ENCODE data around the gene STIM2.
A peak's percentile ranks its signal among the peaks of the same experiment; 100 is the strongest.

Gene STIM2

GRCh38 chr4:27048429-27049238 is 188.0 kb downstream of the STIM2 start:
- peak; percentile 10 for DNase-seq

GRCh38 chr4:27049239-27049829 is 188.7 kb downstream of the STIM2 start:
- DNase-seq, result no peak

- no peak for DNase-seq
Observed at GRCh38 chr4:27050731-27051130, 190.1 kb downstream of the STIM2 start.

- DNase-seq, result no peak
Observed at GRCh38 chr4:27055221-27055760, 194.7 kb downstream of the STIM2 start.

GRCh38 chr4:27056281-27056680 is 195.6 kb downstream of the STIM2 start:
- no peak for DNase-seq

- no peak for DNase-seq
Observed at GRCh38 chr4:27057053-27057452, 196.4 kb downstream of the STIM2 start.

GRCh38 chr4:27057662-27058061 is 197.0 kb downstream of the STIM2 start:
- no peak for DNase-seq

GRCh38 chr4:27058819-27059406 is 198.3 kb downstream of the STIM2 start:
- no peak for DNase-seq

GRCh38 chr4:27059446-27059845 is 198.8 kb downstream of the STIM2 start:
- no peak for DNase-seq

GRCh38 chr4:27062256-27062655 is 201.6 kb downstream of the STIM2 start:
- DNase-seq, result no peak

GRCh38 chr4:27066591-27066990 is 205.9 kb downstream of the STIM2 start:
- no peak for DNase-seq

GRCh38 chr4:27068151-27068867 is 207.7 kb downstream of the STIM2 start:
- DNase-seq, result no peak
